ENCODE measurements around the gene TACC2. TPM values are rescaled to one million over a fixed set of nuclear protein-coding genes. Genes with fewer than 3 reads are reported as not detected.
"Not testable (repeated sequence)": the region's sequence is repeated elsewhere in the genome, so short reads cannot be mapped to it uniquely, and the experiment has no call there.

Gene TACC2
- total RNA-seq, 2 donors from 2014 or later, result 0.19 TPM; not detected in 1

- Mint-ChIP-seq H3K27ac (no peak overlapping the region), H3K4me3 (no peak overlapping the region), H3K9me3 (no peaks in the 10 kb centered on the region), H3K4me1 (ENCODE audit: low read depth) (no peaks in the 10 kb centered on the region), H3K36me3 (ENCODE audit: insufficient read depth in 2 of 2) (no peaks in the 10 kb centered on the region), H3K27me3 (ENCODE audit: low read depth) (no peaks in the 10 kb centered on the region)
- DNase-seq (no peak), ATAC-seq (replicated peaks in 1 of 2) (no peak)
These were observed 95.5 kb downstream of the TACC2 start for GRCh38 chr10:122084286-122085041.

- H3K9me3 Mint-ChIP-seq, result no peaks in the 10 kb centered on the region
- no peaks in the 10 kb centered on the region for H3K27me3 Mint-ChIP-seq (ENCODE audit: low read depth)
- H3K27ac Mint-ChIP-seq, result no peak overlapping the region
- ATAC-seq (replicated peaks in 1 of 2), result no peak
- no peaks in the 10 kb centered on the region for H3K36me3 Mint-ChIP-seq (ENCODE audit: insufficient read depth in 2 of 2)
- DNase-seq, result no peak
- H3K4me1 Mint-ChIP-seq (ENCODE audit: low read depth), result no peaks in the 10 kb centered on the region
- no peak overlapping the region for H3K4me3 Mint-ChIP-seq
These were observed 96.5 kb downstream of the TACC2 start for GRCh38 chr10:122085423-122085911.

GRCh38 chr10:122086416-122087240 lies 97.7 kb downstream of the TACC2 start:
- no peak for ATAC-seq (replicated peaks in 1 of 2)
- no peaks in the 10 kb centered on the region for H3K27me3 Mint-ChIP-seq (ENCODE audit: low read depth)
- H3K9me3 Mint-ChIP-seq, result no peaks in the 10 kb centered on the region
- no peaks in the 10 kb centered on the region for H3K36me3 Mint-ChIP-seq (ENCODE audit: insufficient read depth in 2 of 2)
- no peak overlapping the region for H3K4me3 Mint-ChIP-seq
- DNase-seq, result no peak
- no peak overlapping the region for H3K27ac Mint-ChIP-seq
- no peaks in the 10 kb centered on the region for H3K4me1 Mint-ChIP-seq (ENCODE audit: low read depth)

DNA sequence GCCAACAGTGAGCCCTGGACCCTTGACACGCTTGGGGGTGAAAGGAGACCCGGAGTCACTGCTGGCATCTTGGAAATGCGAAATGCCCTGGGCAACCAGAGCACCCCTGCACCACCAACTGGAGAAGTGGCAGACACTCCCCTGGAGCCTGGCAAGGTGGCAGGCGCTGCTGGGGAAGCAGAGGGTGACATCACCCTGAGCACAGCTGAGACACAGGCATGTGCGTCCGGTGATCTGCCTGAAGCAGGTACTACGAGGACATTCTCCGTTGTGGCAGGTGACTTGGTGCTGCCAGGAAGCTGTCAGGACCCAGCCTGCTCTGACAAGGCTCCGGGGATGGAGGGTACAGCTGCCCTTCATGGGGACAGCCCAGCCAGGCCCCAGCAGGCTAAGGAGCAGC lies 98.5 kb downstream of the TACC2 start:
- Mint-ChIP-seq H3K4me3 (no peak overlapping the region), H3K36me3 (ENCODE audit: insufficient read depth in 2 of 2) (no peaks in the 10 kb centered on the region), H3K9me3 (no peaks in the 10 kb centered on the region), H3K27me3 (ENCODE audit: low read depth) (no peaks in the 10 kb centered on the region), H3K27ac (no peak overlapping the region), H3K4me1 (ENCODE audit: low read depth) (no peaks in the 10 kb centered on the region)
- ATAC-seq (replicated peaks in 1 of 2) (no peak), DNase-seq (no peak)

- DNase-seq (no peak), ATAC-seq (replicated peaks in 1 of 2) (no peak)
- no peak overlapping the region for H3K27ac Mint-ChIP-seq
- H3K27me3 Mint-ChIP-seq (ENCODE audit: low read depth), result no peaks in the 10 kb centered on the region
- H3K36me3 Mint-ChIP-seq (ENCODE audit: insufficient read depth in 2 of 2), result no peaks in the 10 kb centered on the region
- H3K4me1 Mint-ChIP-seq (ENCODE audit: low read depth), result no peaks in the 10 kb centered on the region
- no peaks in the 10 kb centered on the region for H3K9me3 Mint-ChIP-seq
- no peak overlapping the region for H3K4me3 Mint-ChIP-seq
These were observed 100.5 kb downstream of the TACC2 start for GRCh38 chr10:122089311-122090017.

DNA sequence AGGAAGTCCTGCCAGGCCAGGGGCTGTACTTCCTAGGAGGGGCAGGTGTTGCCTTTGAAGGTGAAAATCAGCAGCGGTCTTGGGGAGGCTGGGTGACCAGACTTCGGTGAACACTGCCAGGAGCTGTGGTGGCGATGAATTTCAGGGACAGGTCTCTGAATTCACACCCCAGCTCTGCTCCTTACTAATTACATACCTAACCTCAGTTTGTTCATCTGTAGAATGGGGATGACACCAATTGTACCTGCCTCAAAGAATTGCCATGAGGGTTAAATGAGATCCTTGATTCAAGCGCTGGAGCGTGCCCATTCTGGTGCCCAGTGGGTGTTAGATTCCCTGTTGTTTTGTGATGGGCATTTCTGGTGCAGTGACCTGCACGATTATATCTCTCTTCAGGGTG lies 102.8 kb downstream of the TACC2 start:
- Mint-ChIP-seq H3K36me3 (ENCODE audit: insufficient read depth in 2 of 2) (no peaks in the 10 kb centered on the region), H3K4me3 (no peak overlapping the region), H3K27ac (no peak overlapping the region), H3K27me3 (ENCODE audit: low read depth) (no peaks in the 10 kb centered on the region), H3K9me3 (no peaks in the 10 kb centered on the region), H3K4me1 (ENCODE audit: low read depth) (no peaks in the 10 kb centered on the region)
- ATAC-seq (replicated peaks in 1 of 2) (no peak), DNase-seq (no peak)

- Mint-ChIP-seq H3K27me3 (ENCODE audit: low read depth) (no peaks in the 10 kb centered on the region), H3K4me3 (no peak overlapping the region), H3K4me1 (ENCODE audit: low read depth) (no peaks in the 10 kb centered on the region), H3K36me3 (ENCODE audit: insufficient read depth in 2 of 2) (no peaks in the 10 kb centered on the region), H3K9me3 (no peaks in the 10 kb centered on the region), H3K27ac (no peak overlapping the region)
- DNase-seq (no peak), ATAC-seq (replicated peaks in 1 of 2) (no peak)
These were observed 104.1 kb downstream of the TACC2 start for GRCh38 chr10:122093076-122093475.

DNA sequence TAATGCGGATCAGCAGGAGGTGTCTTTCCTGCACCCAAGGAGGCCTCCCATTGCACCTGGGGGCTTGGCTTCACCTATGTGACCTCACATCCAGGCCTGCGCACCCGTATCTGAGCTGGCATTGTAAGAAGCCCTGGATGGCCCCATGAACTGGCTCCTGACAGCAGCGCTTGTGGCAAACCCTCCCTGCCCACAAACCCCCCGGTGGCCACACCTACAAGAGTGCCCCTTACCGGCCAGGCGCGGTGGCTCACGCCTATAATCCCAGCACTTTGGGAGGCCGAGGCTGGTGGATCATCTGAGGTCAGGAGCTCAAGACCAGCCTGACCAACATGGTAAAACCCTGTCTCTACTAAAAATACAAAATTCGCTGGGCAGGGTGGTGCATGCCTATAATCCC lies 107.2 kb downstream of the TACC2 start:
- not testable (repeated sequence) for DNase-seq; H3K27ac Mint-ChIP-seq; H3K4me3 Mint-ChIP-seq; H3K4me1 Mint-ChIP-seq (ENCODE audit: low read depth); H3K36me3 Mint-ChIP-seq (ENCODE audit: insufficient read depth in 2 of 2); H3K27me3 Mint-ChIP-seq (ENCODE audit: low read depth); H3K9me3 Mint-ChIP-seq; ATAC-seq (replicated peaks in 1 of 2)

GRCh38 chr10:122096705-122097104 lies 107.7 kb downstream of the TACC2 start:
- H3K9me3 Mint-ChIP-seq, result no peaks in the 10 kb centered on the region
- H3K4me1 Mint-ChIP-seq (ENCODE audit: low read depth), result no peaks in the 10 kb centered on the region
- H3K36me3 Mint-ChIP-seq (ENCODE audit: insufficient read depth in 2 of 2), result no peaks in the 10 kb centered on the region
- H3K27me3 Mint-ChIP-seq (ENCODE audit: low read depth), result no peaks in the 10 kb centered on the region
- H3K4me3 Mint-ChIP-seq, result no peak overlapping the region
- no peak for ATAC-seq (replicated peaks in 1 of 2)
- no peak overlapping the region for H3K27ac Mint-ChIP-seq
- DNase-seq, result no peak

GRCh38 chr10:122097935-122098334 lies 109.0 kb downstream of the TACC2 start:
- no peaks in the 10 kb centered on the region for H3K27me3 Mint-ChIP-seq (ENCODE audit: low read depth)
- no peak overlapping the region for H3K4me3 Mint-ChIP-seq
- ATAC-seq (replicated peaks in 1 of 2), result no peak
- DNase-seq, result no peak
- H3K36me3 Mint-ChIP-seq (ENCODE audit: insufficient read depth in 2 of 2), result no peaks in the 10 kb centered on the region
- no peak overlapping the region for H3K27ac Mint-ChIP-seq
- H3K4me1 Mint-ChIP-seq (ENCODE audit: low read depth), result no peaks in the 10 kb centered on the region
- H3K9me3 Mint-ChIP-seq, result no peaks in the 10 kb centered on the region

DNA sequence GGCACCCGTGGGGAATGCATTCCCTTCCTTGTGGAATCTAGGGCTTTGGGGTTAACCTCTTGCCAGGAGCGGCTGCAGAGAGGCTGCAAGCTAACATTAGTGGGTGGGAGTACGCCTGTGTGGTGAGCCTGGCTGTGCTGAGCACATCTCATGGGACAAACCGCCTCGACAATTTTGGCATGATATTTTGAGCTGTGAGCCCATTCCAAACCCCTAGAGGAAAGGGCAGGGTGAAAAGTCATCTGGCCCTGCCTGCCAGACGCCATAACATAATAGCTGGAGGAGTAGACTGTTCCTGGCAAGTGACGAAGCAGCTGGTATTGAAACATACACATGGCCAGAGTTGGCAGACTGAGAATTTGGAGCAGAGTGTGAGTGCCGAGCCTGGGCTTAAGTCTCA lies 110.0 kb downstream of the TACC2 start:
- no peak for ATAC-seq (replicated peaks in 1 of 2)
- Mint-ChIP-seq H3K4me3 (no peak overlapping the region), H3K9me3 (no peaks in the 10 kb centered on the region), H3K27ac (no peak overlapping the region), H3K4me1 (ENCODE audit: low read depth) (no peaks in the 10 kb centered on the region), H3K27me3 (ENCODE audit: low read depth) (no peaks in the 10 kb centered on the region), H3K36me3 (ENCODE audit: insufficient read depth in 2 of 2) (no peaks in the 10 kb centered on the region)
- no peak for DNase-seq

GRCh38 chr10:122099562-122099961 lies 110.6 kb downstream of the TACC2 start:
- DNase-seq (no peak), ATAC-seq (replicated peaks in 1 of 2) (no peak)
- H3K27ac Mint-ChIP-seq, result no peak overlapping the region
- H3K27me3 Mint-ChIP-seq (ENCODE audit: low read depth), result no peaks in the 10 kb centered on the region
- no peaks in the 10 kb centered on the region for H3K36me3 Mint-ChIP-seq (ENCODE audit: insufficient read depth in 2 of 2)
- H3K9me3 Mint-ChIP-seq, result no peaks in the 10 kb centered on the region
- no peaks in the 10 kb centered on the region for H3K4me1 Mint-ChIP-seq (ENCODE audit: low read depth)
- no peak overlapping the region for H3K4me3 Mint-ChIP-seq
